Activated T-cell treated with anti-CD3 and anti-CD28 coated beads, Interleukin-2, amount 50 U/mL, for 24 hours (primary cell): ENCODE results near the gene CATSPERZ.

Experiments used
- DNase-seq: peaks from one replicate; pipeline ENCODE4 v3.0.0-alpha.2; 2020
- H3K27ac Mint-ChIP-seq: 2 replicates; pipeline ENCODE4 v1.8.0; 2020; ENCODE audit warnings: mild to moderate bottlenecking, mixed read lengths
- H3K27me3 Mint-ChIP-seq: 2 replicates; pipeline ENCODE4 v1.8.0; 2020; ENCODE audit warnings: mixed read lengths
- H3K36me3 Mint-ChIP-seq: 2 replicates; pipeline ENCODE4 v1.8.0; 2020; ENCODE audit warnings: low read depth, mixed read lengths
- H3K4me1 Mint-ChIP-seq: 2 replicates; pipeline ENCODE4 v1.8.0; 2020; ENCODE audit warnings: low read depth, mixed read lengths
- H3K4me3 Mint-ChIP-seq: 2 replicates; pipeline ENCODE4 v1.8.0; 2020; ENCODE audit warnings: mild to moderate bottlenecking, moderate library complexity, mixed read lengths
- H3K9me3 Mint-ChIP-seq: 2 replicates; pipeline ENCODE4 v1.8.0; 2020; ENCODE audit warnings: mixed read lengths

The CATSPERZ gene

DNA sequence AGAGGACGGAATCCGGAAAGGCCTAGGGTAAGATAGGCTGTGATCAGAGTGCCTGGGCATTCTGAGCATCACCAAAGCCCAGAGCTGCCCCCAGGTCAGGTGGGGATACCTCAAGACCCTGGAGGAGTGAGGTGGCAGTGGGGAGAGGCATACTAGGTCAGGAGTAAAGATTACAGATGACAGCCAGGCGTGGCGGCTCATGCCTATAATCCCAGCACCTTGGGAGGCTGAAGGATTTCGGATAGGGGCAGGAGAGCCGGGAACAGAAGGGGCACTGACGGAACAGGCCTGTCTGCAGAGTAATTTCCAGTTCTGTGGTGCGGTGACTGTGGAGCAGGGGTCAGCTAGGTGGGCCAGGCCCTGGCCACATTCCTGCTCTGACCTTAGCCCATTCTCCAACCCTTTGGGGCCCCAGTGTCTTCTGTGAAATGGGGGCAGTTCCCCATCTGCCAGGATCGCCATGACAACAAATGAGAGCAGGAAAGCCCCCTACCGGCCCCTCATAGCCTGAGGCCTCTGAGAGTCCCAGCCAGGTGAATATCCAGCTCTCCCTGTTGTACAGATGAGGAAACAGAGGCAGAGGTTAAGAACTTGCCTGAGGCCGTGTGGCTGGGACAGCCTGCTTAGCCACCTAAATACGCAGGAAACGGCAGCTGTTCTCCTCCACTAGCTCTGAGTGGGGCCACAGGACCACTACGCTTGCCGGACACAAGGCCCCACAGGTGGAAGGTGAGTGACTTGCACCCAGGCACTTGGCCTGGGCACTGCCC lies 24.9 kb upstream of the CATSPERZ start:
- DNase-seq: no peak
- Mint-ChIP-seq H3K27me3 (no peaks in the 10 kb centered on the region), H3K27ac (no peak overlapping the region), H3K4me1 (peaks cover 14% of the 10 kb centered on the region), H3K4me3 (no peak overlapping the region), H3K9me3 (no peaks in the 10 kb centered on the region), H3K36me3 (peaks cover 43% of the 10 kb centered on the region)

DNA sequence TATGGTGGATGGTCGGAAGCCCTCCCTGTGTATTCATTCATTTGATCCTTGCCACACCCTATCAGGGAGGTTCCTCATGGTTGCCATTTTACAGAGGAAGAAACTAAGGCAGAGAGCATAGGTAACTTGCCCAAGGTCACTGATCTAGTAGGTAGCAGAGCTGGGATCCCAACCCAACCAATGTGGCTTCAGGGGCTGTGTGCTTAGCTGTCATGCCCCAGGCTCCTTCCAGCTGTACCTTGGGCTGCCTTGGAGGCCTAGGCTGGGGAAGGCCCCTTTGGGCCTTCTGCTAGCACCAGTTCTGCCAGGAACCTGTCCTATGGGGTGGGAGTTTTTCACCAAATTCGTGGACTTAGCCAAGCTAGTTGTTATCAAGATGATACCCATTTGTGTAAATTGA lies 24.3 kb upstream of the CATSPERZ start:
- Mint-ChIP-seq H3K27me3 (no peaks in the 10 kb centered on the region), H3K27ac (peak overlapping the region; percentile 44), H3K36me3 (peaks cover 39% of the 10 kb centered on the region), H3K4me1 (peaks cover 14% of the 10 kb centered on the region), H3K9me3 (no peaks in the 10 kb centered on the region), H3K4me3 (no peak overlapping the region)
- no peak for DNase-seq

DNA sequence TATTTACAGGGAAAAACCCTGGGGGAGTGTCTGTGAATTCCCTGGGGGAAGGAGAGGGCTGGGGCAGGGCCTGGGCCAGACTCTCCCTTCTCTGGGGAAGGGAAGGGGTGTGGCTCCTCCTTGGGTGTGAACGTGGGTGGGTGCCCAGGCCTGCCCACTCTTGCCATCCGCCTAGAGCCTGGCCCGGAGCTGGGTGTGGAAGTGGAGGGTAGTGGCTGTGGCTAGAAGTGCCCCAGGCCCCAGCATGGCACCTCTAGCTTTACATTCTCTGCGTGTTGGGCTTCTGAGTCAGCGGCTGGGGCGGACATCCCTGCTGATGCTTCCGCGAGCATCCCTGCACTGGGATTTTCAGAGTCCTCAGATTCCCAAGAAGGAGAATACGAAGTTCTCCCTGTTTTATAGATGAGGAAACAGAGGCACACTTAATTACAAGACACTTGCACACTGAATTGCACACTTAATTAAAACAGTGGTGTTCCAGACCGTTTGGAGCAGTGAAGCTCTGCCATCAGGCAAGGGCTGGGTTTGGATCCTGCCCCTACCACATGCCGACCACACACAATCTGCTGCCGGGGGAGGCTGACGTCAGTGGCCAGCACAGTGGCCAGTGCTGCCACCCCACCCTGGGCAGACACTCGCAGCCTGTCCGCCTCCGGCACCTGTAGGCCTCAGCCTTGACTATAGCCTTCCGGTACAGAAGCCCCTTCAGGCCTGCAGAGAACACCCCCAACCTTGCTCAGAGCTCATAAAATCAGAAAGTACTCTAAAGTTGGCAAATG lies 23.3 kb upstream of the CATSPERZ start:
- DNase-seq: no peak
- Mint-ChIP-seq H3K27me3 (no peaks in the 10 kb centered on the region), H3K9me3 (no peaks in the 10 kb centered on the region), H3K27ac (no peak overlapping the region), H3K36me3 (peaks cover 45% of the 10 kb centered on the region), H3K4me3 (no peak overlapping the region), H3K4me1 (peaks cover 12% of the 10 kb centered on the region)

DNA sequence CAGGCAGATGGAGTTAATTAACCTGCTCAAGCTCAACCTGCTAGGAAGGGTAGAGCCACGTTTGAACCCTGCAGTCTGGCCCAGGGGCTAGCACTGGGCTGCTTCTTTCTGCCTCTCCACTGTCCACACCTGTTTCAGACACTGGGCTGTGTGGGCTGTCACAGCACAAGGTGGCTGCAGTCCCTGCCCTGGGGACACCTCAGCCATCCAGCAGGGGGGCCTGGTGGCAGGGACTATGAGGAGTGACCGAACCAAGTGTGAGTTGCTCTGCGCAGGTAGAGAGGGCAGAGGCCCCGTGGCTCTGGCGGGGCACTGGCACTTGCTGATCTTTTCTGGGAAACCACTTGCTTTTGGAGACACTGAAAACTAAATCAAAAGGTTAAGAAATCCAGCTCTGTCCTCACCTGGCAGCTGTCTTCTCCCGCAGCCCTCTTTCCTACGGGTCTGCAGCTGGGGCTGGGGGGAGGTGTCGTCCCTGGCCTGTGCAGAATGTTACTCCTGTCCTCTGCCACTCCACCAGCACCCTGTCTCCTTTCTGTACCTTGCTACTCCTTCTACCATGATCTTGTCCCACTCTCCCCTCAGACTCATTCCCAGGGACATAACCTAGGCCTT lies 21.5 kb upstream of the CATSPERZ start:
- Mint-ChIP-seq H3K36me3 (peaks cover 47% of the 10 kb centered on the region), H3K9me3 (no peaks in the 10 kb centered on the region), H3K27ac (no peak overlapping the region), H3K4me1 (peaks cover 11% of the 10 kb centered on the region), H3K27me3 (no peaks in the 10 kb centered on the region), H3K4me3 (no peak overlapping the region)
- no peak for DNase-seq

DNA sequence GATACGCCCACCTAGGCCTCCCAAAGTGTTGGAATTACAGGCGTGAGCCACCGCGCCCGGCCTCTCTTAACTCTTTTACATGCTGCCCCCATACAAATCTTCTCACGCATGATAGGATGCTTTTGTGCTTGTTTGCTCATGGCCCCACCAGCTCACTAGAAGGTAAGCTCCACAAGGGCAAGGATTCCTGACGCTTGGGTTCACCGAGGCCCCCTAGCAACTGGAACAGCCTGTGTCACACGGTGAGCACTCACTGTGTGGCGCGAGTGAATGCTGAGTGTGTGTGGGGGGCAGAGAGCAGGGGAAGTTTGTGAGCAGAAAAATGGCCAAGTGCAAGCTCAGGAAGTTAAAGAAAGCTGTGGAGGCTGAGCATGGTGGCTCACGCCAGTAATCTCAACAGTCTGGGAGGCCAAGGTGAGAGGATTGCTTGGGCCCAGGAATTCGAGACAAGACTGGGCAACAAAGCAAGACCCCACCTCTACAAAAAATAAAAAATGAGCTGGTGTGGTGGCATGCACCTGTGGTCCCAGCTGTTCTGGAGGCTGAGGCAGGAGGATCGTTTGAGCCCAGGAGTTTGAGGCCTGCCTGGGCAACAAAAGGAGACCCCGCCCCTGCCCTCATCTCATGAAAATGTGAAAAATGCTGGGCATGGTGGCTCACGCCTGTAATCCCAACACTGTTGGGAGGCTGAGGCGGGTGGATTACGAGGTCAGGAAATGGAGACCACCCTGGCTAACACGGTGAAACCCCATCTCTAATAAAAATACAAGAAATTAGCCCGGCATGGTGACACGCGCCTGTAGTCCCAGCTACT lies 18.0 kb upstream of the CATSPERZ start:
- no peak for DNase-seq
- Mint-ChIP-seq H3K4me1 (peaks cover 25% of the 10 kb centered on the region), H3K9me3 (no peaks in the 10 kb centered on the region), H3K36me3 (peaks cover 28% of the 10 kb centered on the region), H3K27ac (no peak overlapping the region), H3K4me3 (no peak overlapping the region), H3K27me3 (no peaks in the 10 kb centered on the region)

DNA sequence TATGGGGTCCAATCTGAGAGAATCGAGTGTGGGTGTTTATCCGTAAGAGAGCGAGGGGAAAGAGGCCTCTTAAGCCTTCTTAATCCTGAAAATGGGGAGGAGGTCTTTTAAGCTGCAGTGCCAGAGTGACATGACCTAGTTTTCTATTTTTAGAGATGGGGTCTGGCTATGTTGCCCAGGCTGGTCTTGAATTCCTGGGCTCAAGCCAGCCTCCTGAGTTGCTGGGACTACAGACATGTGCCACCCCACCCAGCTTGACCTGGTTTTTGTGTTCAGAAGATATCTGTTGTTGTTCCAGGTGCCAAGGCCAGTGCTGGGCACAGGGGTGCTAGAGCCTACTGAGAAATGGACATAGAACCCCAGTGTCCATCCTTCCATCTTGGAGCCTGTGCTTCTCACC lies 17.1 kb upstream of the CATSPERZ start:
- DNase-seq: no peak
- Mint-ChIP-seq H3K27ac (peak overlapping the region; percentile 97), H3K4me3 (peak overlapping the region; percentile 84), H3K9me3 (no peaks in the 10 kb centered on the region), H3K36me3 (peaks cover 26% of the 10 kb centered on the region), H3K27me3 (no peaks in the 10 kb centered on the region), H3K4me1 (peaks cover 25% of the 10 kb centered on the region)

DNA sequence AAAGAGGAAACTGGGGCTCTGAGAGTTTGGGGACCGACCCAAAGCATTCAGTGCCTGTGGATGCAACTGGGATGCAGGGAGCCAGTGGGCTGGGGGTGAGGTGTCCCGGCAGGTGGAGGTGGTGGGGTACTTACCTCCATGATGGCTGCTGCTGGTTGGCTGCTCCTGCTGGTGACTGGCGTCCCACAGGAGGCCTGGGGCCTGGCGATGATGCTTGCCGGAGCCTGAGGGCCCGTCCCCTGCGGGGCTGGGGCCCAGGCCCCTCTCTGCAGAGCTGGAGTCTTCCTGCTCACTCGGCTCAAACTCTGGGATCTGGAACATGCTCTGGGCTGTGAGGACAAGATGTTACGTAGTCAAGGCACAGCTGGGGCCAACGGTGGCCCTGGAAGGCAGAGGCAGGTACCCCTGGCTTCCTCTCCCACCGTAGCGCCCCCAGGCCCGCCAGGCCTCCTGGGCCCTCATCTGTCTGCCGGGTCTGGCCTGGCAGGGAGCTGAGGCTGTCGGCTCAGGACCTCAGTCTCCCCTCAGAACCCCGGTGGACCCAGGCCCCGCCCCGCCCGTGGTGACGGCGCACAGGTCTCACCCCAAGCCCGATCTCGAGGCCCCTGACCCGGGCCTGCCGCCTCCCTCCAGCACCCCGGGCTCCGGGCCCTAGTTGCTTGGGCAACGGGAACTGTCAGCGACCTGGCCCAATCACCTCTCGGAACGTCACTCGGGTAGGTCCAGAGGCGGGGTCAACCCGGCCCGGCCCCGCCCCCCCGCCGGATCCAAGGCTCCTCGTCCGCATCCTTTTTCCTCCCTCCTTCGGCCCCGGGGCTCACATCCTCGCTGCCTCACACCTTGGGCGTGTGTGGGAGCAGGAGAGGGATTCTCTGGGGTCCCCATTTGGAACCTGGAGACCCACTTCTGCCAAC lies 15.9 kb upstream of the CATSPERZ start, which contains the start of gene BAD:
Gene BAD, minus strand, starts transcription at position 618 of the 914 bp plus-strand sequence. Its CDS starts 297 bp downstream, at position 321.
- H3K36me3 Mint-ChIP-seq: peaks cover 20% of the 10 kb centered on the region
- H3K4me1 Mint-ChIP-seq: peaks cover 20% of the 10 kb centered on the region
- H3K4me3 Mint-ChIP-seq: peak within 1 kb of the TSS; percentile 84
- no peaks in the 10 kb centered on the region for H3K9me3 Mint-ChIP-seq
- no peaks in the 10 kb centered on the region for H3K27me3 Mint-ChIP-seq
- peak; percentile 95 for DNase-seq
- H3K27ac Mint-ChIP-seq: peak within 1 kb of the TSS; percentile 98

DNA sequence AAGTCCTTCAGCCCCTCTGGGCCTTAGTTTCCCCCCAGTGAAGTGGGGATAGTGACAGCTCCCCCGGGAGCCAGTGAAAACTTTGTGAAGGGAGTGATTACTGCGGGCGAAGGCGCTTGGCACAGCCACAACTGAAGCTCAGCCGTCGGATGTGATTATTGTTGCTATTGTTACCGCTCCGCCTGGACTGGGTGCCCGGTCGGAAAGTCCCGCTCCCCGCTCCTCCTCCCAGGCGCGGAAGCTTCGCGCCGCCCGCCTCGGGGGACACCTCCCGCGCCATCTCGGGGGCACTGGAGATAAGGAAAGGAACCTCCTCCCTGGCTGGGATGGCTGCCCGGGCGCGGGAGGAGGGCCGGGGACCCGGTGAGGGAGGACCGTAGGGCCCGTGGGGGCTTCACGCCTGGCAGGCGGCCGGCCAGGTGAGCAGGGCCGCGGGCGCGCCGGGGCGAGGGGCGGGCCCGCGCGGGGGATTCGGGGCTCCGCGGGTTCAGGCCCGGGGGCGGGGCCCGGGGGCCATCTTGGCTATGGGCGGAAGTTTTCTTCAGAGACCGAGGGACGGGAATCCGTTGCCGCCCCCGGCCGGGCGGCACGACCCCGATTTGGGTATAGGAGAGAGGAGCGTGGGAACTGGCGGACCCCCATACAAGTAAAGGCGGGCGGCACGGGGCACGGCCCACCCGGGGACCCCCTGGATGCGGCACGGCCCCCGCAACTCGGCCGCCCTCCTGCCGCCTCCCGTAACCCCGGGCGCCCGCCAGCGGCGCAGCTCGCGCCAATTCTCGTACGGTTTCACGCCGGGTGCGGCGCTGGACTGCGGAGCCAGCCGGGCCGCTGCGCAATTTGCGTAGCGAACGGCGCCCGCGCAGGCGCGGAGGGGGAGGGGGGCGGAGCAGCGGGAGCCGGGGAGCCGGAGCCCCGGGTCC lies 14.9 kb upstream of the CATSPERZ start, which contains the start of gene GPR137:
Gene GPR137, plus strand, starts transcription at position 887 of the 923 bp plus-strand sequence. CDS start 677 bp downstream, outside the sequence.
- Mint-ChIP-seq H3K36me3 (peaks cover 18% of the 10 kb centered on the region), H3K4me3 (peak within 1 kb of the TSS; percentile 84), H3K4me1 (peaks cover 20% of the 10 kb centered on the region), H3K9me3 (no peaks in the 10 kb centered on the region), H3K27me3 (peaks cover under 1% of the 10 kb centered on the region), H3K27ac (peak within 1 kb of the TSS; percentile 98)
- peak; percentile 99 for DNase-seq

DNA sequence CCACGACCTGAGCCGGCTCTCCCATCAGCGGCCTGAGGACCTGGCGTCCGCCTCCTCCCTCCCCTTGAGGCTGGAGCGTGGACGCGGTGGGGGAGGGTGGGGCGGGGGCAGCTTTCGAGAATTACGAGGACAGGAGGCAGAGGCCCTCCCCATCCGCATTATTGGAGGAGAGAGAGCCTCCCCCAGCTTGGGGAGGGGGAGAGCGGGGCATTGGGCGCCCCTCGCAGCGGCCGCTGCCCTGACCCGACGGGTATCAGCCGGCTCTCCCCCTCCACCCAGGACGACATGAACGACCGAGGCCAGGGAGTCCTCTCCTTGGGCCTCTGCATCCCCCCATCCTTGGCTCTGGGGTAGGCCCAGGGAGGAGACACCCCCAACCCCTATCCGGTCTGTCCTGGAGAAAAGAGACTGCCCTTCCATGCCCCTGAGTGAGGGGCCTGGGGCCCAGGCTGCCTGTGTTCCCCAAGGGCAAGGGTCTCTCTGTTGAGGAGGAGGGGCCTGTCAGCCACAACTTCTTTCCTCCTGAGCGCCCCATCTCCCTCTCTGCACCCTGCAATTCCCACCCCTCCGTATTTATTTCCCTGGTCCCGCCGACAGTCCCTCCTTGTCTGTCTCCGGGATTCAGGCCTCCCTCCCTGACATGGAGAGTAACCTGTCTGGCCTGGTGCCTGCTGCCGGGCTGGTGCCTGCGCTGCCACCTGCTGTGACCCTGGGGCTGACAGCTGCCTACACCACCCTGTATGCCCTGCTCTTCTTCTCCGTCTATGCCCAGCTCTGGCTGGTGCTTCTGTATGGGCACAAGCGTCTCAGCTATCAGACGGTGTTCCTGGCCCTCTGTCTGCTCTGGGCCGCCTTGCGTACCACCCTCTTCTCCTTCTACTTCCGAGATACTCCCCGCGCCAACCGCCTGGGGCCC lies 14.0 kb upstream of the CATSPERZ start:
- H3K27ac Mint-ChIP-seq: peak overlapping the region; percentile 78
- H3K36me3 Mint-ChIP-seq: peaks cover 17% of the 10 kb centered on the region
- H3K4me1 Mint-ChIP-seq: peaks cover 23% of the 10 kb centered on the region
- peaks cover 10% of the 10 kb centered on the region for H3K27me3 Mint-ChIP-seq
- no peaks in the 10 kb centered on the region for H3K9me3 Mint-ChIP-seq
- DNase-seq: peak; percentile 43
- H3K4me3 Mint-ChIP-seq: peak overlapping the region; percentile 75

DNA sequence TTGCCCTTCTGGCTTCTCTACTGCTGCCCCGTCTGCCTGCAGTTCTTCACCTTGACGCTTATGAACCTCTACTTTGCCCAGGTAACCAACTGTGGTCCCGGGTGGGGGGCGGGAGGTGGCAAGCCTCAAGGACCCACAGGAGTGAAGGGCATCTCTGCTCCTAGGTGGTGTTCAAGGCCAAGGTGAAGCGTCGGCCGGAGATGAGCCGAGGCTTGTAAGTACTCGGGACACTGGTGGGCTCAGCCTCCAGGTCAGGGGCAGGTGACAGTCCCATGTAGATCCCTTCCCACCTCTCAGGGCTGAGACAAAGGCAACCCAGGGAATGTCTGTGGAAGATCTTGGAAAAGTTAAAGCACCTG lies 13.4 kb upstream of the CATSPERZ start:
- Mint-ChIP-seq H3K27me3 (peaks cover 11% of the 10 kb centered on the region), H3K27ac (no peak overlapping the region), H3K36me3 (peaks cover 10% of the 10 kb centered on the region), H3K4me3 (peak overlapping the region; percentile 75), H3K4me1 (peaks cover 23% of the 10 kb centered on the region), H3K9me3 (no peaks in the 10 kb centered on the region)
- no peak for DNase-seq

DNA sequence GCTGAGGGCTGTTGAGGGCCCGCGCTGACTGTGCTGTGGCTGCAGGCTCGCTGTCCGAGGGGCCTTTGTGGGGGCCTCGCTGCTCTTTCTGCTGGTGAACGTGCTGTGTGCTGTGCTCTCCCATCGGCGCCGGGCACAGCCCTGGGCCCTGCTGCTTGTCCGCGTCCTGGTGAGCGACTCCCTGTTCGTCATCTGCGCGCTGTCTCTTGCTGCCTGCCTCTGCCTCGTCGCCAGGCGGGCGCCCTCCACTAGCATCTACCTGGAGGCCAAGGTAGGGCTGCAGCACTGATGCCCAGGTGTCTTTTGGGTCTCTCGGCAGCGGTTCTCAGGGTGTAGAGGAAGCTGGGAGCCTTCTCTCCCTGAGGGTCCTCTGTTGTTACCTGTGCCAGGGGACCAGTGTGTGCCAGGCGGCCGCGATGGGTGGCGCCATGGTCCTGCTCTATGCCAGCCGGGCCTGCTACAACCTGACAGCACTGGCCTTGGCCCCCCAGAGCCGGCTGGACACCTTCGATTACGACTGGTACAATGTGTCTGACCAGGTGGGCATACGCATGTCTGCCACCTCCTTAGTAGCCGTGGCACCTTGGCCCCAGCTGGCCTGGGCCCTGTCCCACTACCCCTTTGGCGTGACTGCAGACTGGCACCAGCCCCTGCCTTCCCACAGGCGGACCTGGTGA lies 12.3 kb upstream of the CATSPERZ start:
- no peak overlapping the region for H3K27ac Mint-ChIP-seq
- peaks cover 23% of the 10 kb centered on the region for H3K4me1 Mint-ChIP-seq
- H3K4me3 Mint-ChIP-seq: no peak overlapping the region
- peaks cover 6% of the 10 kb centered on the region for H3K36me3 Mint-ChIP-seq
- peaks cover 17% of the 10 kb centered on the region for H3K27me3 Mint-ChIP-seq
- H3K9me3 Mint-ChIP-seq: no peaks in the 10 kb centered on the region
- no peak for DNase-seq
